ENCODE data around the gene OR8J1. TPM values are rescaled to one million over a fixed set of nuclear protein-coding genes. Genes with fewer than 3 reads are reported as not detected.

OR8J1 gene, protein sequence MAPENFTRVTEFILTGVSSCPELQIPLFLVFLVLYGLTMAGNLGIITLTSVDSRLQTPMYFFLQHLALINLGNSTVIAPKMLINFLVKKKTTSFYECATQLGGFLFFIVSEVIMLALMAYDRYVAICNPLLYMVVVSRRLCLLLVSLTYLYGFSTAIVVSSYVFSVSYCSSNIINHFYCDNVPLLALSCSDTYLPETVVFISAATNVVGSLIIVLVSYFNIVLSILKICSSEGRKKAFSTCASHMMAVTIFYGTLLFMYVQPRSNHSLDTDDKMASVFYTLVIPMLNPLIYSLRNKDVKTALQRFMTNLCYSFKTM
- not detected in 2 replicates for total RNA-seq

DNA sequence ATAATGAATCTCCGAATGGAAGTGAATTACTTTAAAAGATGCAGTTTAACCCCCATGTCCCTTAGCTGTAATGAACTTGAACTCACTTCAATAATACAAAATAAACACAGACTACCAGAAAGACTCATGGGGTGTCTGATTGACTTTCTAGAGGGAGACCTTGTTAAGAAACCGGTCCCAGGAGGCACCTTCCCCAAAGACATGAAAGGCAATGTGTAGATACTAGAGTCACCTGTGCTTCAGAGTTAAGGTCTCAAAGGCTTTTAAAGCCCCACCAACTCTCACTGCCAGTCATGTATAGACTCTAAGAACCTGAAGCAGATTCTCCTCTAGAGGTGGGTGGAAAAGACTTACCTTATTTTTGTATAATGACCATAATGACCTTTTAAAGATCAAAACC lies at the start of gene OR8J1:
TSS of gene OR8J1 (plus strand) at position 301 of the 400 bp plus-strand sequence. CDS start 5,956 bp downstream, outside the sequence.

DNA sequence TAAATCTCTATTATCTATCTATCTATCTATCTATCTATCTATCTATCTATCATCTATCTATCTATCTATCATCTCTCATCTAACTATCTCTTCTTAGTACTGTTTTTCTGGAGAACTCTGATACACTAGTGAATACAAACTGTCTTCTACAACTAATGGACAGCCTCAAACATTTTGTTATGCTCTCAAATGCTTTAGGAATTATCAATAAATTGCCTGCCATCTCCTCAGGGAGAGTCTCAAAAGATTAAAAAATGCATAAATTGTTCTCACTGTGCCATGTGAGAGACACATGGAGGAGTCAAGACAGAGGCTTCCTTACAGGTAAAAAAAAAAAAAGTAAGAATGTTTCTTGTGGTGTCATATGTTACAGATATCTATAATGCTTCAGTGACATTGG lies 39.2 kb upstream of the OR8J1 start, which contains the start of gene OR8K3:
TSS of gene OR8K3 (plus strand) at position 301 of the 400 bp plus-strand sequence. CDS start 3,163 bp downstream, outside the sequence.

DNA sequence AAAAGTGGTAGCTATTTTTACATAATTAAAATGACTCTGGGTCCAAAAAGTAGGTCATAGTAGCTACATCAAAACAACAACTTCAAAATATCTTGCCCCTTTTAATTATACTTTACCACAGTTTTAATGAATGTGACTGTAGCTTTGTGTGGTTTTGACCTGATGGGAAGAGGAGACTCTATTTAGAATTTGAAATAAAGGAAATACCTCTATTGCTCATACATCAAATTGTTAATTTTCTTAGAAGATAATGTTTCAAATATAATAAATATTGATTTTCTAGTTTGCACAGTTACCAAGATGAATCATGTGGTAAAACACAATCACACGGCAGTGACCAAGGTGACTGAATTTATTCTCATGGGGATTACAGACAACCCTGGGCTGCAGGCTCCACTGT lies 8.4 kb upstream of the OR8J1 start, which contains the start of gene OR8K1:
TSS of gene OR8K1 (plus strand) at position 301 of the 400 bp plus-strand sequence. CDS start at position 301, 0 bp downstream.

DNA sequence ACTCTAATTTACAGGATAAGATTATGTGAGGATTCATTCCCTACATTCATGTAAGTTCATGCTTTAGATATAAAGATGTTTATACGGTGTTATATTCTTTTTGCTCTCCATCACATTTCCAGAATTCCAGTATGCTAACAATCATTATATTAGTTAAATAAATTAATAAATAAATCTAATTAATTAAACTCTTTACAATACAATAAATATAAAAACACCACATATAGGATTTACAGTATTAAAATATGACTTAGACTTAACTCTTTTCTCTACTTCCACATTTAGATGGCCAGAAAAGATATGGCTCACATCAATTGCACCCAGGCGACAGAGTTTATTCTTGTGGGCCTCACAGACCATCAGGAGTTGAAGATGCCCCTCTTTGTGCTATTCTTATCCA lies 21.2 kb downstream of the OR8J1 start, which contains the start of gene OR8U1:
TSS of gene OR8U1 (plus strand) at position 301 of the 400 bp plus-strand sequence. CDS start at position 301, 0 bp downstream.

Other genes starting within 250 kb of the OR8J1 start
- gene OR8H3, start 231.9 kb upstream of the OR8J1 start, total RNA-seq, result not detected in 2 replicates
- gene OR8J3, start 214.1 kb upstream of the OR8J1 start, total RNA-seq, result not detected in 2 replicates
- gene OR8K5, start 194.0 kb upstream of the OR8J1 start, total RNA-seq, result not detected in 2 replicates
- not detected in 2 replicates for gene OR5J2, start 177.7 kb upstream of the OR8J1 start, total RNA-seq
- not detected in 2 replicates for gene OR5T2, start 120.0 kb upstream of the OR8J1 start, total RNA-seq
- gene OR5T3, start 102.0 kb upstream of the OR8J1 start, total RNA-seq, result not detected in 2 replicates
- gene OR5T1, start 80.1 kb upstream of the OR8J1 start, total RNA-seq, result not detected in 2 replicates
- not detected in 2 replicates for gene OR8H1, start 62.0 kb upstream of the OR8J1 start, total RNA-seq
- gene OR8K3, start 39.1 kb upstream of the OR8J1 start, total RNA-seq, result not detected in 2 replicates
- not detected in 2 replicates for gene OR8K1, start 8.3 kb upstream of the OR8J1 start, total RNA-seq
- gene OR8U1, start 21.3 kb downstream of the OR8J1 start, total RNA-seq, result not detected in 2 replicates
- not detected in 2 replicates for gene OR5AL1, start 58.4 kb downstream of the OR8J1 start, total RNA-seq
- gene OR5M3, start 119.1 kb downstream of the OR8J1 start, total RNA-seq, result not detected in 2 replicates
- gene OR5M8, start 137.1 kb downstream of the OR8J1 start, total RNA-seq, result not detected in 2 replicates
- not detected in 2 replicates for gene OR5M11, start 189.0 kb downstream of the OR8J1 start, total RNA-seq
- gene OR5M10, start 223.4 kb downstream of the OR8J1 start, total RNA-seq, result not detected in 2 replicates